Caki2 (cell line): ENCODE measurements around the gene GOLGA3. TPM values are rescaled to one million over a fixed set of nuclear protein-coding genes. Genes with fewer than 3 reads are reported as not detected.
"Not testable (repeated sequence)": the region's sequence is repeated elsewhere in the genome, so short reads cannot be mapped to it uniquely, and the experiment has no call there.

ENCODE experiments used
- DNase-seq: peaks from one replicate; pipeline ENCODE4 v3.0.0-alpha.2; 2015; ENCODE audit warnings: low read depth
- in situ Hi-C: cut with HindIII; loops from 2 replicates; pipeline ENCODE4 v1.10.0; 2016; ENCODE audit warnings: low sequenced_read_pairs, low pct_unique_long_range_greater_than_20kb, mixed read lengths
- total RNA-seq: library from RNA; depleted of rRNA; stranded (reverse); fragments of >200 nt; shearing (Covaris generic); gene quantifications from 2 replicates; pipeline ENCODE4 v1.2.3, GENCODE V29; 2014; ENCODE audit warnings: low replicate concordance

GOLGA3 gene
- total RNA-seq, 1 experiment from 2014 or later: 57.2 TPM

DNA sequence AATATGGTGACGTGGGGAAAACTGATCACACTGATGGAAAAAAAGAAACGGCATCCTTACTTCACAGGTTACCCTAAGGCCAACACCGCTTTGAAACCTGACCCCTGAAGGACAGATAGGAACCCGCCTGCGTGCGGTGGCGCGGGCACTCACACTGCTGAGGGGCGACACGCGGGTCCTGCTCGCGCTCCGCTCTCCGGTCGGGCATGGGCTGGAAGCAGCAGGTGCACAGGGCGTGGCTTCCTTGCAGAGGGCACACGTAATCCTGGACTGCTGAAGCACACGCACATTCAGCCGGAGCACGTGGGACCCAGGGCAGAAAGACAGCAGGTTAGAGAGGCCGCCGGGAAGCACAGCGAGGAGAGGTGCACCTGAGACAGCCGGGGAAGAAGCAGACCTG is 22.8 kb upstream of the GOLGA3 start:
- in situ Hi-C loops: no loop called here
- DNase-seq: no peak

DNA sequence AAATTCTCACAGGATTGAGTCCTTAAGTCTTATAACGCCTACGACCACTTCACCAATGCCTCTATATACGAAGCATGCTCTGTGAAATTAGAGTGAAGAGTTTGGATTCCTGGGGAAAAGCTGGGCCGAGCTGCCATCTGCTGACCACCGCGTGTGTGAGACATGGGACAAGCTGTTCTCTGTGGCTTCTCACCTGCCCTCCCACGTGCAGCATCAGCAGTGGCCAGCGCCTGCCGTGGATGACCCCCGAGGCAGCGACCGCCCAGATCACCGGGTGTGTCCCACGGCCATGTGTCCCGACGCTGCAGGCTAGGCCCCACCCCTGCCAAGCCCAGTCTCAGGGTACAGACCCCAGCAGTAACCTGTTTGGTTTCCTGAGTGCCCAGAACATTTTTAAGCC is 21.6 kb upstream of the GOLGA3 start:
- in situ Hi-C loops: no loop called here
- DNase-seq: no peak

DNA sequence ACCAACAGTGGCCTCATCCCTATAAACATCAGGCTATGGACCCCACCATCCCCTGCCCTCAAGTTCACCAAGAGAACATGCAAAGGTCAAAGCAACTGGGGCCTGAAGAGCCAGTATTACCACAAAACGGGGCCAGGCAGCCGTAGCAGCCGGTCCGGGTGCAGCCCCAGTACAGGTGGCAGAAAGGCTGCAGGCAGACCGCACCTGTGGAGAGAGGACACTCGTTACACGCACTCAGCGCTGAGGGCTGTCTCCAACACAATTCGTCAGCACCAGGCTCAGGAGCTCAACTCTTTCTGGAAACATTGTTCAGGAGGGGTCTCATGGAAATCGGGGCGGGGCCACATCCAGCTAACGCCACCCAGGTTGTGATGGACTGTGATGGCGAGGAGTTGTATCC is 19.9 kb upstream of the GOLGA3 start:
- in situ Hi-C loops: no loop called here
- no peak for DNase-seq

DNA sequence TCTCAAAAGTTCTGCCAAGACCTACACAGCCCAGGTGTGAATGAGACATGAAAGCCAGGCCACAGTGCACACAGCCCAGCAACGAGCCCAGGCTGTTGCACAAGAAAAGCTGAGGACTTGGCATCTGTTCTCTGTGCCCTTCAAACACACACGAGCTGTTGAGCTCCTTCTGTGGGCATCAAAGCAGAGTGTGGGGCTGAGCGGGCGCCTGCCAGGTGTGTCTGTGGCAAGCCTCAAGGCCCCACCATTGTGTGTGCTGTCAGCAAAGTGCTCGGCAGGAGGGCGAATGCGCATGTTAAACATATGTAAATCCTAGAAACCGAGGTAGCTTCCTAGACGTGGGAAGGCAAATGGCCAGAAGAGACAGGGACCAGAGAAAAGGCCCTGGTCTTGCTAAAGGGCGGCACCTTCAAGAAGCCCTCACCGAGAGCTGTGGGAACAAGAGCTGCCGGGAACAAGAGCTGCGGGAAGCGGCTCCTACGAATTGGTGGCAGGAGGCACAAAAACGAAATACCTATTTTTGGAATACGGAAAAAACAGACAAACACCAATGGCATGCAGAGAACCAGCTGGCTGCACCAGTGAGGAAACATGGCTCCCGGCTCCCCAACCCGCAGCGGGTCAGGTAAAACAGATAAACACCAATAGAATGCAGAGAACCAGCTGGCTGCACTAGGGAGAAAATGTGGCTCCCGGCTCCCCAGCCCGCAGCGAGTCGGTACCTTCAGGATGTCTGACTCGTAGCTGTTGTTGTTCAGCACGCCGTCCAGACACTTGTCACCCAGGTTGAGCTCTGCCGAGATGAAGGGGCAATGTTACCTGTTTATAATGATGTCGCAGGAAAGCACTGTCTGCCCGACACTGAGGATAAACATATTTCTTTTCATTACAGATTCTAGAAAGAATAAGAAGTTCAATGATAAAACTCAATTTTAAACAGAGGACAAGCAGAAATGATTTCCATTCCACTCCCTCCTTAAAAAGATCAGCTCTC is 19.0 kb upstream of the GOLGA3 start:
- no peak for DNase-seq
- in situ Hi-C loops: no loop called here

DNA sequence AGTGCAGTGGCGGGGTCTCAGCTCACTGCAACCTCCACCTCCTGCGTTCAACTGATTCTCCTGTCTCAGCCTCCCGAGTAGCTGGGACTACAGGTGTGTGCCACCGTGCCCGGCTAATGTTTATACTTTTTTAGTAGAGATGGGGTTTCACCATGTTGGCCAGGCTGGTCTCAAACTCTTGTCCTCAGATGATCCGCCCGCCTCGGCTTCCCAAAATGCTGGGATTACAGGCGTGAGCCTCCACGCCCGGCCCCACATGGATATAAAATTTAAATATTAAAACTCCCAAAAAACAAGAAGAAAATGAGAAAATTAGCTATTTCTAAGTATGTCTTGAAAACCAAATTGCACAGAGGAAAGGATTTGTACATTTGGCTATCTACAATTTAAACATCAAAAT is 16.0 kb upstream of the GOLGA3 start:
- in situ Hi-C loops, DNase-seq: not testable (repeated sequence)

DNA sequence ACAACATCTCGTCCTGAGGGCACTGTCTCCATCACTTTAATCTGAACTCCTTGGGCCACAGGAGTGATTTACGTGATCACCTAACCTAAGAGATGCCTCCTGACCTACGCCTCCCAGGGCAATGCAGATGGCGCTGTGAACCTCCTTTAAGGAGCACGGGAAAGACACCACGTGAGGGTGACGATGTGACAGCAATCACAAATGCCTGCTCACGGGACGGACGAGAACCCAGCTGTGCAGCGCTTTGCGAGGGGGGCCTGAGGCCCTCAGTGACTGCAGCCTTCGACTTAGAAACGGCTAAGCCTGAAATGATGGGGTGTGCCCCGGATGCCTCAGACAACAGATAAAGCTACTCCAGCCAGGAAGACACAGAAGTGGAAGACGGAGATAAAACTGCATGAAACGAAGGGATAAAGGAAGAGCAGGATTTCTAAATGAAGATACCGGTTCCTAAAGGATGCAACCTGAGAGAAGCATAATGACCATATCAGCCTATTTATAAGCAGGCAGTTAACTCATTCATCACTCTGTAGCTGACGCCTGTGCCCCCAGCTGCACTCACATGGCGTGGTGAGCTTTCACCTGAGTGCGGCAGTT is 13.9 kb upstream of the GOLGA3 start:
- no peak for DNase-seq
- in situ Hi-C loops: no loop called here

DNA sequence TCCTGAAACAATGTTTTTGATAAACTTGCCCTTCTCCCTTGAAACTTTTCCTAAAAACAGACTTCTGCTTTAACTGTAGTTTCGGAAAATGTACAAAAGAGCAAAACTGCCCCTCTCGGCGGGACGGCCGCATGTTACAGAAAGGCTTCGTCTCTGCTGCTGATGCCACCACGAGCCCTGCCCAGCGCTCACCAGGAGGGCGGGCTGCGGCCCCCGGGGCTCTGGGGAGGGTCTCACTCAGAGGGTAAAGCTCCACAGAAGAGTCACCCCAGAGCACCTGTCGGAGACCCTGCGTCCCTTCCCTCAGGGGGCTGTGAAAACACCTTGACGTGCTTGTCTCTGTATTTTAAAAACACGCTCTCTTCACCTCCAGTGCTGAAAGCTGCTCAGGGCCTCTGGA is 12.5 kb upstream of the GOLGA3 start:
- no peak for DNase-seq

DNA sequence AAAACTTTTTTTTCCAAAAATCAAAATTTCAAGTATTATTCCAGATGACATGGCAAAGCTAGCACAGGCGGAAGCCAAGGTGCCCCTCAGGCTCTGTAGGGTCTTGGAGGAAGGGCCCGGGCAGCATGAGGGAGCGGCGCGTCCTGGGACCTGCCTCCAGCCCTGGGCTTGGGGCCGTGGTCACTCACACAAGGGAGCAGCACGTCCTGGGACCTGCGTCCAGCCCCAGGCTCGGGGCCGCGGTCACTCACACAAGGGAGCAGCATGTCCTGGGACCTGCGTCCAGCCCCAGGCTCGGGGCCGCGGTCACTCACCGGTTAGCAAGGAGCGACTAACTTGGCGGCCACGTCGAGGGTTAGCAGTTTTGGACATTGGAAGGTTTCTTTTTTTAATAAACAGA is 11.9 kb upstream of the GOLGA3 start:
- in situ Hi-C loops: no loop called here
- no peak for DNase-seq

More for the DNA sequence above, 12.5 kb upstream of the GOLGA3 start:
- in situ Hi-C loops: no loop called here

DNA sequence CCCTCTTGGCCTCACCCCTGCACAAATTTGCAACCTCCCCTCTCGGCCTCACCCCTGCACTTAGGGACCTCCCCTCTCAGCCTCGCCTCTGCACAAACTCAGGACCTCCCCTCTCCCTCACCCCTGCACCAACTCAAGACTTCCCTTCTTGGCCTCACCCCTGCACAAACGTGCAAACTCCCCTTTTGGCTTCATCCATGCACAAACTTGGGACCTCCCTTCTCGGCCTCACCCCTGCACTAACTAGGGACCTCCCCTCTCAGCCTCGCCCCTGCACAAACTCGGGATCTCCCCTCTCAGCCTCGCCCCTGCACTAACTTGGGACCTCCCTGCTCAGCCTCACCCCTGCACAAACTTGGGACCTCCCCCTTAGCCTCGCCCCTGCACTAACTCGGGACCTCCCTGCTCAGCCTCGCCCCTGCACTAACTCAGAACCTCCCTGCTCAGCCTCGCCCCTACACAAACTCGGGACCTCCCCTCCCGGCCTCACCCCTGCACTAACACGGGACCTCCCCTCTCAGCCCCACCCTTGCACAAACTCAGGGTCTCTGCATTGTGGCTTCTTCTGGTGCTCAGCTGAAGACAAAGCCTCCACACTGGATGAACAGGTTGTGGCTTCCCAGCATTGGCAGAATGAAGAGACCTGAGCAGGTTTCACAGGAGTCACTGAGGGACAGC is 11.0 kb upstream of the GOLGA3 start:
- in situ Hi-C loops: no loop called here

DNA sequence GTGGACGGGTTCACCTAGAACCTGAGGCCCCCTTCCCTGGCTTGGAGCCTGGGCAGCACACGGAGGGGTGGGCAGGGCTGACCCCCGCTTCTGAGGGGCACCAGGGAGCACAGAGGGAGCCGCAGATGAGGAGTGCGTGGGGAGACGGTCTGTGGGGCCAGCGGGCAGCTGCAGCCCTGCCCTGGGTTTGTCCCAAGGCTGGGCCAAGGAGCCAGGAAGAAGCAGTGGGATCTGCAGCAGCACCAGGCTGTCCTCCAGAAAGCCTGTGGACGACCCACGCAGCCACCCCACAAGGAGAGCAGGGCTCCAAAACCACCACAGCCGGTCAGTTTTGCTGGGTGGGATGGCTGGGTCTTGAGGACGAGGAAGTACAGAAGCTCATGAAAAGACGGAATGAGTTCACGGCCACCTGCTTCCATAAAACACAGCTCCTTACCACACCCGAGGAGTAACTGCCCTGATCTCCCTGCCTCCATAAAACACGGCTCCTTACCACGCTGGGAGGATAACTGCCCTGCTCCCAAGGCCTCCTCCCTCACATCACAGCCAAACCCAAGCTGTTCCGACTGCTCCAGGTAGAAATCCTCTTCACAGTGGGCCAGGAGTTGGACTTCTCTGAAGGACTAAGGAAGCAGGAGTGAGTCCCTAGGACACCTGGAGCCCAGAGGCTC is 9.9 kb upstream of the GOLGA3 start:
- in situ Hi-C loops: no loop called here
- no peak for DNase-seq

More for the DNA sequence above, 11.0 kb upstream of the GOLGA3 start:
- DNase-seq: no peak

DNA sequence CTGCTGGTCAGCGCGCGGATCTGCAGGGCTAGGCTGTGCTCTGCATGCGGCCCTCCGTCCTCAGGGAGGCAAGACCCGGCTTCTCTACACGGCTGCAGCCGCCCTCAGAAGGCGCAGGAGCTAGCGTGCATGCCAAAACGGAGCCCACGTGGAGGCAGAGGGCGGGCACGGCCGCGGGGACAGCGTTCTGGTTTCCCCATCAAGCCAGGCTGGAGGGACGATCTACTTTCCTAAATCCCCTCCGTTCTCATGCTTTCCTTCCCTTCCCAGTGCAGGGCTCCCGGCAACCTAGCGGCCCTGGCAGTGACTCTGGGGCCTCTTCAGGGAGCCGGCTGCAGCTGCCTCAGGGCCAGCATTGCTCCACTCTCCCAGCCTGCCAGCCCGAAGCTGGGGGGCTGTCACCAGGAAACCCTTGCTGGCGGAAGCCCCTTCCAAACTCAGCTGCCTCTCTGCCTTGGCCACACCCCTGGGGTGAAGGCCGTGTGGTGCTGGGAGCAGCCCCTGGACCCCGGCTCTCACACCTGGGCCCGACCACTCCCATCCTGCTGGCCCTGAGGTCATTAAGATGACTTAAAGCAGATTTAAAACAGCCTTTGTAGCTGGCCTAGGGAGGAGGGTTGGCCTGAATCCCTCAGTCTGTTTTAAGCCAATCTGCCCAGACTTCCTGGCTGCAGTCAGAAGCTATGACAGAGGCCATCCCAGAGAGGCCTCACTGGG is 9.2 kb upstream of the GOLGA3 start:
- in situ Hi-C loops: no loop called here
- no peak for DNase-seq

DNA sequence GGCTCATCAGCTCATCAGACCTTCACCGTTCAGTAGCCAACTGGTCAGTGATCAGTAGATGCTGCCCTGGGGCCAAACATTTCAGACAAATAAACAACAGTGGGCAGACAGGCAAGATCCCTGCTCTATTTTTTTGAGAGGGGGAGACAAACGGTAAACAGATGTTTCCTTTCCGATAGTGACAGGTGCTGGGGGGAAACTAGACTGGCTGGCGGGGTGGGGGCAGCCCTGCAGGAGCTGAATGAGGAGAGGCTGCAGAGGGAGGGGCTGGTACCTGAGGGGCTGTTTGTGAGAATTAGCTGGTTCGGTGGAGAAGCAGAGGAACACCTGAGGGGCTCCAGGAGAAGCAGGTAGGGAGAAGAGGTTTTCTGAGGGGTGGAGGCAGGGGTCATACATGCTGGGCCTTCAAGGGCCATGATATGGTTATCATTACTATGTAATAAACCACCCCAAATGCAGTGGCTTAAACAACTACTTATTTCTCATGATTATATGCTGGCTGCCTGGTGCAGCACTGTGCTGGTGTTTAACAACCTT is 8.2 kb upstream of the GOLGA3 start:
- DNase-seq: no peak
- in situ Hi-C loops: no loop called here

DNA sequence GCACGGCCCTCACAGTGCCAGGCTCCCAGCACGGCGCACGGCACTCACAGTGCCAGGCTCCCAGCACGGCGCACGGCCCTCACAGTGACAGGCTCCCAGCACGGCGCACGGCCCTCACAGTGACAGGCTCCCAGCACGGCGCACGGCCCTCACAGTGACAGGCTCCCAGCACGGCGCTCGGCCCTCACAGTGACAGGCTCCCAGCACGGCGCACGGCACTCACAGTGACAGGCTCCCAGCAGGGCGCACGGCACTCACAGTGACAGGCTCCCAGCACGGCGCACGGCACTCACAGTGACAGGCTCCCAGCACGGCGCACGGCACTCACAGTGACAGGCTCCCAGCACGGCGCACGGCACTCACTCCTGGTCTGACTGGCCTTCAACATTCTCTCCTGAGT is 7.6 kb upstream of the GOLGA3 start:
- in situ Hi-C loops: not testable (repeated sequence)

DNA sequence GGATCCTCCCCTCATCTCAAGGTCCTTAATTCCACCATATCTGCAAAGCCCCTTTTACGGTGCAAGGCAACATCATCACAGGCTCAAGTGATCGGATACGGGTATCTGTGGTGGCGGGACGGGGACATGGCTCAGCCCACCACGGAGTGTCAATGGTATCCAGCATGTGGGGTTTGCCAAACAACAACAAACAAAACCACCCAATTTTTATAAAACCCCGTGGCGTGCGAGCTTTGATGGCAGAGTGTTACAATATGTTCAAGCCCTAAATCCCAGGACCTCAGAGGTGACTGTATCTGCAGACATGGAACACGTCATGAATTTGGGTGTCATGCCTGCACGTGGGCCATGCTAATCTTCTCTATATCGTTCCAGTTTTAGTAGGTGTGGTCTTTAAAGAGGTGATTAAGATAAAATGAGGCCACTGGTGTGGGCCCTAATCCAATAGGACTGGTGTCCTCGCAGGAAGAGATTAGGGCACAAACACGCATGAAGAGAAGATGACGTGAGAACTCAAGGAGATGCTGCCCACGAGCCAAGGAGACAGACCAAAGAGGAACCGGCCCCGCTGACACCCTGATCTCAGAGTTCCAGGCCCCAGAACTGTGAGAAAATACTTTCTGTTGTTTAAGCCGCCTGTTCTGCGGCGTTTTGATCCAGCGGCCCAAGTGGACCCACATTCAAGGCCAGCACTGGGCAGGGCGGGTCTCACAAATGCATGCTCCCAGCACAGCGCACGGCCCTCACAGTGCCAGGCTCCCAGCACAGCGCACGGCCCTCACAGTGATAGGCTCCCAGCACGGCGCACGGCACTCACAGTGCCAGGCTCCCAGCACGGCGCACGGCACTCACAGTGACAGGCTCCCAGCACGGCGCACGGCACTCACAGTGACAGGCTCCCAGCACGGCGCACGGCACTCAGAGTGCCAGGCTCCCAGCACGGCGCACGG is 6.7 kb upstream of the GOLGA3 start:
- DNase-seq: no peak
- in situ Hi-C loops: no loop called here

More for the DNA sequence above, 7.6 kb upstream of the GOLGA3 start:
- not testable (repeated sequence) for DNase-seq

DNA sequence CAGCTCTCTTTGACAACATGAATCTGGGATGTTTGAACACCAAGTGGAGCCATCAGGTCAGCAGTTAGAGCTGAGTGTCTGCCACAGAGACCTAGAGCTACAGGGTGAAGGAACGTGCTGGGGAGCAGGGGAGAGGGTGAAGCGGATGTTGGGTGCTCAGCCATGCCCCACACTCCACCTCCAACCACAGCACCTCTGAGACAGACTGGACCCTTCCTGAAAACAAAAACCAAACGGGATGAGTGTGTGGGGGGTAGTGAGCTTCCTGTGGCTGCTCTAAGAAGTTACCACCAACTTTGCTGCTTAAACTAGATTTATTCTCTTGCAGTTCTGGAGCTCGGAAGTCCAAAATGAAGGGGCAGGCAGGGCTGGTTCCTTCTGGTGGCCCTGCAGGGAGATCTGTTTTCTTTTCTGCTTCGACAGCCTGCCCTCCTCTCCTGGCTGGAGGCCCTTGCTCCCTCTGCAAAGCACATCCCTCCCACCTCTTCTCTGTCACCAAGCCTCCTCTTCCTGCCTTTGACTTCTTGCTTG is 5.6 kb upstream of the GOLGA3 start:
- in situ Hi-C loops: no loop called here
- no peak for DNase-seq

DNA sequence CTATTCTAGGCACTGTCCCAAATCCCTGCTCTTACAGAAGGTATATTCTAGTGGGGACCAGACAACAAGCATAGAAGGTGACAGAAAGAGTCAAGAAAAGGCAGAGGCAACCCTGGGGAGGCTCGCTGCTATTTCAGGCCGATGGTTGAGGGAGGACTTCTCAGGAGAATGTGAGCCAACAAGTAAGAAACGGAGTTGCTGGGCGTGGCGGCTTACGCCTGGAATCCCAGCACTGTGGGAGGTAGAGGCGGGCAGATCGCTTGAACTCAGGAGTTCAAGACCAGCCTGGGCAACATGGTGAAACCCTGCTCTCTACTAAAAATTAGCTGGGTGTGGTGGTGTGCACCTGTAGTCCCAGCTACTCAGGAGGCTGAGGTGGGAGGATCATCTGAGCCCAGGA is 4.7 kb upstream of the GOLGA3 start:
- DNase-seq: no peak
- in situ Hi-C loops: no loop called here
